ENCODE results near the gene CPO.
A peak's percentile ranks its signal among the peaks of the same experiment; 100 is the strongest.

Gene CPO

DNA sequence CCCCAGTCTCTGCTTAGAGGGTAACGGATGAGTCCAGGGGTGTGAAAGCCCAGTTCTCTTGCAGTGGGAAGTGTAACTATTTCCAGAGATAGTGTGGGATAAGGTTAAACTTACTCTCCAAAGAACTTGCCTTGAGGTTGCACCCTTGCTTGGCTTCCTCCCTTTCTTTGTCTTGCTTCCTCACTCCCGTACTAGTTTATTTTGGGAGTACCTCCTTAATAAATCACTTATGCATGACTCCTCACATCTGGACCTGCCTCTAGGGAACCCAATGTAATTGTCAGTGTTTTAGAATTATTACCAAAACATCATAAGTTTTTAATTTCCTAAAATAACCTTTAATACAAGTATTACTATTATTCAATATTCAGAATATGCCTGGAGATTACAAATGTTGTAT is 35.2 kb downstream of the CPO start:
- no peak for DNase-seq

DNA sequence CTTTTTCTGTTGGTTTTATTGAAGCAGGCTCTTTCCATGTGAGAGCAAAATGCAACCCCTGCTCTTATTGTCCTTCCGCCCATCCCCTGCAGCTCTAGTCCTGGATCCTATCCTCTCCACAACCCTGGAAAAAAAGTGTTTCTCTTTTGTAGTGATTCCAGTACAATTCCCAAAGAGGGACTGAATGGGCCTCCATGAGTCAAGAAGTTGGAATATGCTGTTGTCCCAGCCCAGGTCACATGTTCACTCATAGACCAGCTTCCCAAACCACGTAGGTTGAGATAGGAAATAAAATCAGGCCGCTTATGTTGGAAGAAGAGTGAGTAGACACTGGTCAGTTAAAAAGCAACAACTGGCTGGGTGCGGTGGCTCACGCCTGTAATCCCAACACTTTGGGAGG is 39.4 kb downstream of the CPO start:
- no peak for DNase-seq

DNA sequence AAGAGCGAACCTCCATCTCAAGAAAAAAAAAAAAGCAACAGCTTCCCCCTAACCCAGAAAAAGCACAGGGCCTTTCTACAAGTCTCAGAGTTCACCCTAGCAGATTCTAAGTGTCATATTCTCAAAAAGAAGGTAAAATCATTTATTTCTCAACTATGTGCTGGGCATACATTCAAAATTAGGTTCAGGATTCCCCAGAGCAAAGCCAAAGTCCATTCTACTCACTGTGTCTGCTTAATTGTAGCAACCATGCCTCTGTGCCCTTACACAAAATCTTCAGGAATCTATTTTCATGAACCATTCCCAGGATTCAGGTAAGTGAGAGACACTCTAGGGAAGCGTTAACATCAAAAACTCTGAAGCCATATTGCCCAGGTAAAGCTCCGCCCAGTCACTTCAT is 40.0 kb downstream of the CPO start:
- DNase-seq, result no peak

DNA sequence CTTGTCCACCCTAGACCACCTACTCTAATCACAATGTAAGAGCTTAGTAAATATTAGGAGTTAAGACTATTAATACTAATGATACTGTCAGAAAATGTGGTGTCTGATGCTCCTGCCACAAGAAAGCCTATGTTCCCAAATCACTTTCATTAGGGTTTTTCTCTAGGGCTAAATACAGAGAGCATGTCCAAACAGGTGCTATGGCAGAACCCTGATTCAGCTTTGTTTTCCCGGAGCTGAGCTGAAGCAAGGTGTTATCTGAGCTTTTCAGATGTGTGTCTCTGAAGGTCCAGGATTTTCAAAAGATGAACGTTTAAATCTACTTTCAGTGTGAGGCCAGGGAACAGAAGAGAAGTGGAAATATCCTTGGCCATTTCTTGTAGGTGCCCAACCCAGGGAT is 40.6 kb downstream of the CPO start:
- no peak for DNase-seq

DNA sequence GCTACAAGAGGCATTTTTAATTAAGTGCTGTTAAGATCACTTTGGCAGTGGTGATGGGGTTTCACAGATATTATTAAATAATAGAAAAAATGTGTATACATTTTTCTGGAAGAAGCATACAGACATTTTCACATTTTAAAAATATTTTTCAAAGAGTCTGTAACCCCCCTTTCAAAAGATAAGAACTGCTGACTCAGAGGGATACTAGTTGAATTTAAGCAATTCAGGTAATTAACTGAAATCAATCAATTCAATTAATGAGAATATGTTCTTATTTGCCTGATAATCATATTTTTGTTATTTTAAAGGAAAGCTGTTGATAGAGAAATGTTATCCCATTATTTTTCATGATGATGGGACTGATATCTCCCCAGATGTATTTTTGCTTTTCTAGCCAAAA is 41.1 kb downstream of the CPO start:
- no peak for DNase-seq

DNA sequence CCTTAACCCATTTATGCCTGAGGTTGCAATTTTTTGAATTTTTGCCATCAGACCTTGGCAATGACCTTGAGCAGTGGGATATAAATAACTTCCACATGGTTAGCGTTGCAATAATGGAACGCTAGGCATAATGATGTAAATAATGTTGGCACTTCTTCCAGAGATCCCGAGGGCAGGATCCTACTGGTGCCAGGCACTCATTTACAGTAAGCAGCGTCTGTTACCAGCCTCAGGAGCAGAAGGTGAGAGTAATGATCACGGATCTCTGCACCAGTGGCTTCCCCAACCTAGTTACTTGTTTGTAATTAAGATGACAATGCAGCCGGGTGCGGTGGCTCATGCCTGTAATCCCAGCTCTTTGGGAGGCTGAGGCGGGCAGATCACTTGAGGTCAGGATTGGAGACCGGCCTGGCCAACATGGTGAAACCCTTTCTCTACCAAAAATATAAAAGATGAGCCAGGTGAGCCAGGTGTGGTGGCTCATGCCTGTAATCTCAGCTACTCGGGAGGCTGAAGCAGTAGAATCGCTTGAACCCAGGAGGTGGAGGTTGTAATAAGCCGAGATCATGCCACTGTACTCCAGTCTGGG is 41.9 kb downstream of the CPO start:
- DNase-seq, result no peak

DNA sequence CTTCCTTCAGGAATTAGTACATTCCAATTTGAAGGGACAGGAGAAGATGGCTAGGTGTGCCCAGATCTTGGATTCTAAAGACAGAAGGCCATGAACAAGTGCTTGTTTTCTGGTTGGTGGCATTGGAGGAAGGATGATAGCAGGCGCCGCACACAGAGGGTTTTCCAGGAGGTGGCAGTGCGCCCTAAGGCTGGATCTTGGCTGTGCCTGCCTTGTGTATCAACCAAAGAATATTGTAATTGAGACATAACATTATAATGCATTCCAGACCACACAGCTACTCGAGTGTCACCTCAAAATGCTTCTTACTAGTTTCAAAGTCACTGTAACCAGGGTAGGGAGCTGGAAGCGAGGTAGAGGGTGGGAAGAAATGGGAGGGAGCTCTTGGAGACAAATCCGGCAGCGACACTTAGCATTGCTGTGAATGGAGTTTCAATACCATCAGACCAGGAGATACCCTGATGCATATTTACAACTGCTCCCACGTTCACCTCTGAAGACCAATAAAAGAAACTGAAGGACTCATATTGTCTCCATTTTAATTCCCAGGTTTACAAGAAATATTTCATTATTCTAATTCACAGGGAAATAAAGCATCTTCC is 42.5 kb downstream of the CPO start:
- peak; percentile 74 for DNase-seq

DNA sequence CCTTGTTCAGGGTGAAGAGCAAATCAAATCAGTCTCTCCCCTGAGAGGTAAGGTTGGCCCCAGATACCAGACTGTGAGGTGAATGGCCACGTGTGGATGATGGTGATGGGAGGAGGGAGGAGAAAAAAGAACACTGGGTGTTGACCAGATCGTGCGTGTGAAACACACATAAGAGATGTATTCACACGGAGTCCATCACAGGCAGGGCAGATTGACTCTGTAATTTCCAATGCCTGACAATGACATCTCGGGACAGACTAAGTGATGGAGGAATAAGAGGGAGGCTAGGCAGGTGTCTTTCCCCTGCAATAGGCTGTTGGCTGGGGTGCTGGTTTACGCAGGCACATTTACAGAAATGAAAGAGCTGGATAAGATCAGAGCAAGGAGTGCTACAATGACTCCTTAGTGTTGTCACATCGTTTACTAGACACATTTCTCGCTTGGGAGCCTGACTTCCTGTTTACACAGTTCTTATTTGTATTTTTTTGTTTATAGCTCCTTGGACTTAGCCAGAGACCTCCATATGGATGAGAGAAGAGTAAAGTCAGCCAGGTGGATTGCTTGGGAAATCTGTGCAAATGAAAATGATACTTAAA is 43.1 kb downstream of the CPO start:
- DNase-seq, result no peak

DNA sequence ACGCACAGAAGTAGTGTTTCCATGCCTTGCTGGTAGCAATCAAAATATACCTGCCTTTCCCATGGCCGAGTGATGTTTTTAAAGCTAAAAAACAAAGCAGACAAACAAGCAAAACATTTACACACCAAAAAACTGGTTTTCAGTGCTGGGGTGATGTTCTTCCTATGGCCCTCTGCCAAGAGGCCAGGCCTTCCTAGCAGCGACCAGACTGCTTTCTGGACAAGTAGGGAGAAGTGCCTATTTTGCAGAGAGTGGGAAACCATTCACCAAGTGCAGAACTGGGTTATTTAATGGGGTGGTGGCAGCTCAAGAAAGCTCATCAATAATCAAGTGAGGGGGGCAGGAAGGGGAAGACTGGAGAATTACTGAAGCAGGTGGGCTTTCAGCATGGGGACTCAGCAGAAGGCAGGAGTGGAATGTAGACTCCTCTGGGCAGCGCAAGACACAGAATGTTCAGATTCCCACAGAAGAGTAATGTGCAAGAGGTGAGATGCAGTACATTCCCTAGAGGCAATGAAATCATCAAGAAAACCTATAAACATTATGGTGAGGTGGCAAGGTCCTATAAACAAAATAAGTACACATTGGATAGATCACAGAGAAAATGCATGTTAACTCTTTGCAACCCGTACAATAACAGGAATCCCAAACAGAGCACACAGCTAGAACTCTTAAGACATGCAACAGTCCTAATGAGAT is 44.0 kb downstream of the CPO start:
- no peak for DNase-seq

DNA sequence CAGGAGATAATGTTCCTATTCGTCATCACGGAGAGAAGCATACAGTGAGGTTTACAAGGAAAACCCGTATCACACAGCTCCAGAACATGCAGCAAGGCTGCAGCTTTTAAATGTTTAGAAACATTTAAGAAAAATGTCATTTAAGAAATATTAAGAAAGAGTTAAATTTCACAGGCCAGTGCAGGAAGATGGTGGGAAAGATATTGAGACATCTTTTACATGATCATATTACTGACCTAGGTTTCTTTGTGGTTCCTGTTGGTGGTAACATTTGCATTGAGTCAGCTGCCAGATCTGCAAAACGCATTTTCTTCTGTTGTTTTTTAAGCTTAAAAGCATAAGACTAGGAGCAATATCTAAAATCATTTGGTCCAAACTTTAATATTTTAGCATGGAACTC is 44.9 kb downstream of the CPO start:
- no peak for DNase-seq

DNA sequence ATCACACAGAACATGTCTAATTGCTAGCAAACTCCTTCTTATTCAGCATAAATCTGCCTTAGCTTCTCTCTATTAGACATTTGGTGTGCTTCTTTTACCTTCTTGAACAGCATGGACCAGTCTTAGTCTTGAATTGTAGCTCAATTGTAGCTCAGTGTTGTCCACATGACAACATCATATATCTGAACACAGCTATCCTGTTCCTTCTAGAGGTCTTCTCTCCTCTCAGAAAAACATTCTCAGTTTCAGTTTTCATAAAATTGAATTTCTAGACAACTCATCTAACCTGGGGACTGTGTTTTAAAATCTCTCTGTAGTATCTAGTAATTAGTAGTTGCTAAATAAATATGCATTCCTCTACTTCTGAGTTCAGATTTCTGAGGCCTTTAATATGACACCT is 47.6 kb downstream of the CPO start:
- no peak for DNase-seq

DNA sequence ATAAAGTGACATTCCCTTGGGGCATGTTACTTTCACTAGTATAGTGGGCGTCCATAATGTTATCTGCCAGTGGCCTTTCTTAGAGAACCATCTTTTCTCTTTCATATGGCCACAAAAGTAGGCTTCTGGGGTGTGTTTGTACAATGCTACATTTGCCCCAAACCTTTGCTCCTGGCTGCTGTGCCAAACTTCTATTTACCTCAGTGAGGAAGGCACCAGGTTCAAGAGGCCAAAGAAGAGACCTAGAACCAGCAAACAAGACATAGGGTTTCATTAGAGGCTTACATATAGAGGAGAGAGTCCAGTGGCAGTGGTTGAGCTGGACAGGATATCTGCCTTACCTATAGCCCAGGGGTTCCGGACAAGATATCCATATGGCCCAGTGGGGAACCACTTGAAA is 48.5 kb downstream of the CPO start:
- DNase-seq, result no peak

DNA sequence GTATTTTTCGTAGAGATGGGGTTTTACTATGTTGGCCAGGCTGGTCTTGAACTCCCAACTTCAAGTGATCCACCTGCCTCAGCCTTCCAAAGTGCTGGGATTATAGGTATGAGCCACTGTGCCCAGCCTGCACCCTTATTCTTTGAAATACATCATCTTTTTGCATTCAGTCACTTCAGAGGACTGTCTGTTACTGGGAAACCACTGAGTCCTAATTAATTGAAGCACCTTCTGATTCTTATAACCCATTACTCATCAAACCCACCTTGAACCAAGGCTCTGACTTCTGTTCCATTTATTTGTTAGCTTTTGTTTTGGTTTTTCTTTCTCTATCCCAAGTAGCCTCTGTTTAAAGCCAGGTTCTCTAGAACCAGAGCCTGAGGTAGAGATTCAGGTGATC is 49.6 kb downstream of the CPO start:
- DNase-seq, result no peak

DNA sequence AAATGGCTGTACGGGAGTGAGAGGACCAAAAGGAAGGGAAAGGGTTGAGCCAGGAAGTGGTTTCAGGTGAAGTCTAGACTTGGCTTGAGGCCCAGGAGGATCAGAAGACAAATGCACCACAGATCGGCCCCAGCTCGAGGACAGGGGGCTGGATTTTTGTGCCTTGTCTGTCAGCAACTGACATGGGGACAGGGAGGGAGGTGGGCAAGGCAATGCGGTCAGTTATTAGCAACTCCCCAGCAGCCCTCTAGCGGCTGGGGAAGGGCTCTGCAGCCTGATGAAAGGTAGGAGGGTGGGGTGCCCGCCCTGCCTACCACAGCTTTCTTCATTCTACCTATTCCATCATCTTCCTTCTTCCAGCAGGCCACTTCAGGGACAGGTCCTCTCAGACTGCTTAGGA is 50.0 kb downstream of the CPO start:
- peak; percentile 74 for DNase-seq

DNA sequence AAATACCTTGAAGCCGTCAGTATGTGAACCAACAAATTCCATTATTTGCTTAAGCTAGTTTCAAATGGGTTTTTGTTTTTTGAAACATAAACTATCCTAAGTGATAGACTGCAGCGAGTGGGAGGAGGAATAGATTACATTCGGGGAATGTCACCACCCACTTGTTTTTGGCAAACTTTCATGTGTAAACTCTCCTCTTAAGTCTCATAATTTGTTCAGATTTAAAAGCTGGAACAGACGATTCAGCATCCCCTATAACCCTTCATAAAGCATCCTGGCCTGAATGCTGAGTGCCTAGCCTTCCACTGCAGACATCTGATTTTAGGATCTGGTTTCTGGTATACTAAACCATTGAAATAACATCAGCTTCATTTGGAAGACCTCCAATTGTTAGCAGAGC is 51.0 kb downstream of the CPO start:
- DNase-seq, result no peak

DNA sequence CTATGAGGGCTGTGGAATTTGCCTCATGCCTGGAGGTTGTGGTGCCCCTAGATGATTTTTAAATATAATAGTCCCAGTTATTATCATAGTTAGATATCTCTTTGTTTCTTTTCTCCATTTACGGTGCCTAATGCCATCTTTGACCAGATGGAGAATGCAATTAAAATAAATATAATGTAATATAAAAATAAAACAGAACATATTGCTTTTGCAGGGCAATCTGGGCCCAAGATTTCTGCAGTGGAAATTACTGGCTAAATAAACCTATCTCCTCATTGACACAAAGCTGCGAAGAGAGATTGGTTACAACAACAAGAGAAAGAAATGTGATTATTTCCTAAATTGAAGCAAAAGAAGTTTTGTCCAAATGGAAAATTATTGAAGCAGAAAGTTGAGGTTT is 51.8 kb downstream of the CPO start:
- no peak for DNase-seq

DNA sequence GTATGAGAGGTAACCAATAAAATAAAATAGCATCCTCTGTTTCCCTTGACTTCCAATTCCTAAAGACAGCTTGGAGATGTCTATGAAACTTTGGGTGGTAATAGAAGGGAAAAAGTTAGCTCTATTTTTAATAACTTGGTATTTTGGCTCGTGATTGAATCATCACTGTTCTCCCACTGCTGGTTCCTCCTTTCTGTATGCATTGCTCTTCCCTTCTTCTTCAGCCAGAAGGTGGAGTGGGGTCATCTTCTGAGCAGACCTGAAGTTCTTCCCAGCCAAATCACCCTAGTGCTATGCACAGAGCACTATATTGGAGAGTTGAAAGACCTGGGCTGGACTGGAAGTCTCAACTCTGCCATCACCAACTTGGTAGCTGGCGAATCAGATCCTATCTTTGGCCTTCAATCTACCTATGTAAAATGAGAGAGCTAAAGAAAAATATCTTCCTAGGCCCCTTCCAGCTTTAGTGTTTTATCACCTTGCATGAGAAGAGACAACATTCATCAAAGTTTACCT is 54.1 kb downstream of the CPO start:
- no peak for DNase-seq

DNA sequence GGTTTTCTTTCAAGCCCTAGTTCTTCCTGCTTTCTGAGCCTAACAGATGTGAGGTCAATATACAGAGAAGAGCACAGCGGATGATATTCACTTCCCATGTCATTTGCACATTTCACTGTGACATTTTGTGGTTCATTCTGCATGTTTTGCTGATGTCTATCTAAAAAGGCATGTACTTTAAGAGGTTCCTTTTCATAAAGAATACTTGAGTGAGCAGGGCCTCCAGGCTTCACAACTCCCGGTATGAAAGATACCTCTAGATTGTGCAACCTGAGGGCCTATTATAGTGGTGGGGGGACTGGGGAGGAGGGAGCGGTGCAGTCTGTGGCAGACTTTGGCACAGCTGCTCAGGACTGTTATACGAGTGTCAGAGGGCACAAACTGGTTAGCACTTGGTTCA is 54.6 kb downstream of the CPO start:
- no peak for DNase-seq

DNA sequence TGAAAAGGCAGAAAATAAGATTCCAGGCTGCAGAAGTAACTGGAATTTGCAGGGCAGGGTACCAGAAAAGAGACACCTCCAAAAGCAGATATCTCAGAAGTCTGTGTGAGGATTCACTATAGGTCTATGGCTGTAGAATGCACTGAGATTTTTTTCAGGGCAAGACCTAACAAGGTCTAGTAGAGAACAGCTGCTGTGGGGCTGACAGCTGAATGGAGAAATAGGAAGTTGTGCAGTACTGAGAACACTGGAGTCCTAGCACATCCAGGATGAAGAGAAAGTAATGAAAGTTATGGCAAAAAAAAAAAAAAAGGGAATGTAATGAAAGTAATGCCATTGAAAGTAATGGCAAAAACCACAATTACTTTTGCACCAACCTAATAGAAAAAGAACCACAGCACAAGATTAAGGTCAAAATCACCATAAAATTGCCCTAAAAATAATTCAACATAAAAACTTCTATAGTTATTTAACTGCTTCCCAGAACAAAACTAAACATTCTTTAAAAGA is 57.3 kb downstream of the CPO start:
- DNase-seq, result no peak

DNA sequence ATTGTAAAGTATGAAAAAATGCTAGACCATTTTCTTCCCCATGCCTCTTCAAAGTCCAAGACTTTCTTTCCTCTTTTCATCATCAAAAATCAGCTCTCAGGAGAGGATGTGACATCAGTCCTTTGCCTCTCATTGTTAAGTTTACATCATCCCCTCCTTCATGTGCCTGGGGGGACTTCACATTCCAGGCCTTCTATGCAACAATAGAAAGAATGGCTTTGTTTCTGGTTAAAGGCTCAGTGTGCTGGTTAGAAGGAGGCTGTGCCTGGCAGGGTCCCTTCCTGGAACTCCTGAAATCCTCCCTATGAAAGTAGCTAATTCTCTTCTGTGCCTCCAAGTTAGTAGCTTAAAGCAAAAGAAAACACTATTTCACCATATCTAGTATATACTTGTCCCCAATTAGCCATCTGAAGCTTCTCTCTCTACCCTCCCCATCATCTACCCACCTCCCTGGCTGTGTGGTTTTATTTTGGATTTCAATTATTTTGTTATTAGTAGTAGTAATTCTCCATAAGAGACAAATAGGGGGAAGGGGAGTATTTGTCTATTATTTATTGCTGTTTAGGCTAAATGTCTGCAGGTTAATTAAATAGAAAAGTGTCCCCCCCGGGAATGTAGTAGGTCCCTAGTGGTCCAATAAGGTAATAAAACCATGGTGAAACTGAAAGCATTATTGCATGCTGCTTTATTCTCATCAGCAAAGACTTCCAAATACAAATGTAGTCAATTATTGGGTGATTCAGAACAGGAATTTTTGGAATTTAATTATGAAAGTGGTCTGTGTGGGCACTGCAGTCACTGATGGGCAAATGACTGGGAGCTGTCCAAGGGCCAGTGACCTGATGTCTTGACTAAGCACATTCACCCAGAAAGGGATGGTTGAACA is 69.0 kb downstream of the CPO start:
- DNase-seq, result peak; percentile 8

DNA sequence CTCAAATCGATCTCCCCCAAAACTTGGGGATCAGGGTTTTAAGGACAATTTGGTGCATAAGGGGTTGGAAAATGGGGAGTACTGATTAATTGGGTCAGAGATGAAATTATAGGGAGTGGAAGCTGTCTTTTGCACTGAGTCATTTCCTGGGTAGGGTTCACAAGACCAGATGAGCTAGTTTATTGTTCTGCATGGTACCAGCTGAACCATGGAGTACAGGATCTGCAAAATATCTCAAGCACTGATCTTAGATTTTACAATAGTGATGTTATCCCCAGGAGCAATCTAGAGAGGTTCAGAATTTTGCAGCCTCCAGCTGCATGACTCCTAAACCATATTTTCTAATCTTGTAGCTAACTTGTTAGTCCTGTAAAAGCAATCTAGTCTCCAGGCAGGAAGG is 73.1 kb downstream of the CPO start:
- DNase-seq, result no peak

DNA sequence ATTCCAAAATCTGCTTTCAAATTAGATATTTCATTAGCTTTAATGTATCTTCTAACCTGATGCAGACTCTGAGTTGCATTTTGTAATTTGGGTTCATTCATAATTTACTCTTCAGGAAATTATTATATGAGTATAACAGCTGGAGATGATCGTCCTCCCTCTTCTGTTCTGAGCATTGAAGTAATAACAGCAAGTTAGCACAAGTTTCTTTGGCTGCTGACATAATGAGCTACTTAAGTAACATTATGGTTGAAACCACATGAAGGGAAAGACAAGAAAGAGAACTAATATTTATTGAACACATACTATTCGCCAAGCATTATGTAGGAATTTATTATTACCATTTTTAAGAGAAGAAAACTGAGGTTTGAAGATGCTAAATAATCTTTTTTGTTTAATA is 75.1 kb downstream of the CPO start:
- no peak for DNase-seq

DNA sequence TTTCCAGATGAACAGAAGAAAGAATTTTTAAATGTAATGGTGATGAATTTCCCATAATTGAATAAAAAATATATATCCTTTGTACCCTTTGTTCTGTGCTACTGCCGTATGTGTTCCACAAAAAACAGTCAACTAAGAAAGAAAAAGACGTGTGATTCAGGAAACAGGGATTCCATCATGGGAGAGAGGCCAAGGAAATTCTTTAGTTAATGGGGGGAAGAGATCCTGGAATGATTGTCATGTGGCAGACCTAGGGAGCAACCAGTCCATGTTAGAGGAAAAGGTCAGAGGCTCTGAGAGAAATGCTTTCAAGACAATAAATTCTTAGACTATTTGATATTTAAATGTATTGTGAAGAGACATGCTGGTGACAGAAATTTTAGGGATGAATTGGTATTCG is 76.6 kb downstream of the CPO start:
- no peak for DNase-seq

Data from DMS53 (cell line).